B cell (primary cell): ENCODE results near the gene CALHM5.

Source experiments
- CTCF ChIP-seq: fragments of 200-600 bp; IDR thresholded peaks from one replicate; pipeline ENCODE4 v1.8.0; 2022; ENCODE audit warnings: antibody characterized with exemption, mild to moderate bottlenecking
- EZH2 ChIP-seq: IDR thresholded peaks from 2 replicates; pipeline ENCODE4 v1.6.1; 2012; ENCODE audit warnings: borderline replicate concordance, low read depth, mild to moderate bottlenecking, moderate library complexity, low read length; ENCODE audit not compliant: insufficient read depth, poor library complexity, severe bottlenecking

GRCh38 chr6:116564311-116564710, 52.9 kb downstream of the CALHM5 start:
- no peak for TF ChIP-seq CTCF
- TF ChIP-seq EZH2 = no peak
